Fibroblast of lung (primary cell): ENCODE data around the gene ALDH1L1. TPM values are rescaled to one million over a fixed set of nuclear protein-coding genes. Genes with fewer than 3 reads are reported as not detected.

ENCODE experiments used
- DNase-seq, 2 donors: peaks; one replicate each; pipeline versions ENCODE4 v3.0.0 to v3.0.0-alpha.2; 2010; ENCODE audit warnings: low read depth in 2 of 2
- H2AFZ ChIP-seq: 2 replicates; pipeline ENCODE4 v1.5.1; 2012; ENCODE audit warnings: low read length, control low read depth, inconsistent platforms
- H3K27ac ChIP-seq: 2 replicates; pipeline ENCODE4 v1.5.1; 2011; ENCODE audit warnings: low read length, control low read depth; ENCODE audit not compliant: insufficient read depth
- H3K27me3 ChIP-seq: 2 replicates; pipeline ENCODE4 v1.5.1; 2011; ENCODE audit warnings: mild to moderate bottlenecking, low read length; ENCODE audit not compliant: control insufficient read depth, insufficient read depth
- H3K36me3 ChIP-seq: 2 replicates; pipeline ENCODE4 v1.5.1; 2011; ENCODE audit warnings: low read length; ENCODE audit not compliant: control insufficient read depth, insufficient read depth
- H3K4me1 ChIP-seq: 2 replicates; pipeline ENCODE4 v1.5.1; 2011; ENCODE audit warnings: low read length; ENCODE audit not compliant: control insufficient read depth, insufficient read depth; ENCODE audit errors: extremely low read depth
- H3K4me2 ChIP-seq: 2 replicates; pipeline ENCODE4 v1.5.1; 2011; ENCODE audit warnings: low read length, control low read depth; ENCODE audit not compliant: insufficient read depth; ENCODE audit errors: extremely low read depth
- H3K4me3 ChIP-seq, 4 experiments: fragments of 200-600 bp in 1 of 4; sonication (generic) in 1 of 4; replicated peaks in 1 of 4; 2 replicates each; pipeline ENCODE4 v1.5.1; 2011 to 2016; ENCODE audit warnings: low read length in 4 of 4, low read depth in 3 of 4, mild to moderate bottlenecking in 3 of 4, control low read depth in 2 of 4, inconsistent platforms in 1 of 4, mixed read lengths in 1 of 4; ENCODE audit not compliant: insufficient read depth in 1 of 4; ENCODE audit errors: control extremely low read depth in 1 of 4
- H3K79me2 ChIP-seq: 2 replicates; pipeline ENCODE4 v1.5.1; 2012; ENCODE audit warnings: mild to moderate bottlenecking, low read length, inconsistent platforms; ENCODE audit not compliant: control insufficient read depth, insufficient read depth
- H3K9ac ChIP-seq: 2 replicates; pipeline ENCODE4 v1.5.1; 2011; ENCODE audit warnings: mild to moderate bottlenecking, low read length, control low read depth; ENCODE audit not compliant: insufficient read depth
- H3K9me3 ChIP-seq: 2 replicates; pipeline ENCODE4 v1.5.1; 2012; ENCODE audit warnings: low read depth, low read length; ENCODE audit not compliant: control insufficient read depth, insufficient read depth
- H4K20me1 ChIP-seq: 2 replicates; pipeline ENCODE4 v1.5.1; 2011; ENCODE audit warnings: low read length; ENCODE audit not compliant: control insufficient read depth, insufficient read depth; ENCODE audit errors: extremely low read depth
- EZH2 ChIP-seq: IDR thresholded peaks from 2 replicates; pipeline ENCODE4 v1.5.1; 2012; ENCODE audit warnings: low read length, control low read depth, mild to moderate bottlenecking; ENCODE audit errors: missing control alignments
- polyA plus RNA-seq, 2 donors: library from polyadenylated mRNA; depleted of rRNA in 1 of 2; stranded (reverse) in 1 of 2; unstranded in 1 of 2; fragments of >200 nt; gene quantifications; 2 replicates each; pipeline ENCODE4 v1.2.1, GENCODE V29; 2011 to 2012; ENCODE audit warnings: missing spikeins in 1 of 2
- total RNA-seq: library from RNA; depleted of rRNA; stranded (reverse); fragments of >200 nt; gene quantifications from 2 replicates; pipeline ENCODE4 v1.2.1, GENCODE V29; 2014
- TF ChIP-seq, protein P1 (sequence below), 2 donors: IDR thresholded peaks in 1 of 2; conservative IDR thresholded peaks in 1 of 2; 1 replicate in 1 of 2; 2 replicates in 1 of 2; pipeline ENCODE4 v1.5.1; 2011 to 2012; ENCODE audit warnings: low read length in 2 of 2, control low read depth in 1 of 2, inconsistent platforms in 1 of 2, low read depth in 1 of 2, mild to moderate bottlenecking in 1 of 2

ALDH1L1 gene
- total and polyA plus RNA-seq, 2 donors (not counting 1 experiment from before 2014, with no cell fraction given) = not detected

DNA sequence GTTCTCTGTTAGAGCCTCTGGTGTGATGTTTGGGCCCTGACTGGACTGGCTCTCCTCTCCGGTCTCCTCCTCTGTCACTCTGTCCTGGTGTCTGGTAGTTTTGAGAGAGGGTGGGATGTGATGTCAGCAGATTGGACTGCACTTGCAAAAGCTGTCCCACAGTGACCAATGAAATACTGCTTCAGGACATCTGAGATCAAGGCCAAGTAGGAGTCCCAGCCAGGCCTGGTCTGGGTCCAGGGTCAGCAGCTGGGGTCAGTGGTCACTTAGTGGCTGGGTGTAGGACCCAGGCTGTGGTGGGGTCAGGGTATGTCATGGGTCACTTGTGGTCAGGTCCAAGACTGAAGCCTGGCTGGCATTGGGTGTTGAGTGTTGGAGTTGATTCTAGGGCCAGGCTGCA is 20.9 kb downstream of the ALDH1L1 start:
- H3K79me2 ChIP-seq = no peaks in the 10 kb centered on the region
- no peak overlapping the region for H3K9ac ChIP-seq
- no peak for TF ChIP-seq EZH2
- TF ChIP-seq, protein P1, sequence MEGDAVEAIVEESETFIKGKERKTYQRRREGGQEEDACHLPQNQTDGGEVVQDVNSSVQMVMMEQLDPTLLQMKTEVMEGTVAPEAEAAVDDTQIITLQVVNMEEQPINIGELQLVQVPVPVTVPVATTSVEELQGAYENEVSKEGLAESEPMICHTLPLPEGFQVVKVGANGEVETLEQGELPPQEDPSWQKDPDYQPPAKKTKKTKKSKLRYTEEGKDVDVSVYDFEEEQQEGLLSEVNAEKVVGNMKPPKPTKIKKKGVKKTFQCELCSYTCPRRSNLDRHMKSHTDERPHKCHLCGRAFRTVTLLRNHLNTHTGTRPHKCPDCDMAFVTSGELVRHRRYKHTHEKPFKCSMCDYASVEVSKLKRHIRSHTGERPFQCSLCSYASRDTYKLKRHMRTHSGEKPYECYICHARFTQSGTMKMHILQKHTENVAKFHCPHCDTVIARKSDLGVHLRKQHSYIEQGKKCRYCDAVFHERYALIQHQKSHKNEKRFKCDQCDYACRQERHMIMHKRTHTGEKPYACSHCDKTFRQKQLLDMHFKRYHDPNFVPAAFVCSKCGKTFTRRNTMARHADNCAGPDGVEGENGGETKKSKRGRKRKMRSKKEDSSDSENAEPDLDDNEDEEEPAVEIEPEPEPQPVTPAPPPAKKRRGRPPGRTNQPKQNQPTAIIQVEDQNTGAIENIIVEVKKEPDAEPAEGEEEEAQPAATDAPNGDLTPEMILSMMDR (conservative IDR thresholded peaks at IDR 0.05 in 1 of 2, IDR thresholded peaks at IDR 0.05 in 1 of 2; ENCODE audit: low read depth in 1 of 2, low read length in 2 of 2) = no peak
- H3K9me3 ChIP-seq = no peaks in the 10 kb centered on the region
- no peak overlapping the region for H3K4me3 ChIP-seq
- H3K27me3 ChIP-seq = peaks cover 2% of the 10 kb centered on the region
- H3K4me1 ChIP-seq = no peaks in the 10 kb centered on the region
- no peak overlapping the region for H3K27ac ChIP-seq
- no peak overlapping the region for H3K4me2 ChIP-seq
- no peaks in the 10 kb centered on the region for H3K36me3 ChIP-seq
- no peak for DNase-seq
- no peak overlapping the region for H2AFZ ChIP-seq
- no peaks in the 10 kb centered on the region for H4K20me1 ChIP-seq

DNA sequence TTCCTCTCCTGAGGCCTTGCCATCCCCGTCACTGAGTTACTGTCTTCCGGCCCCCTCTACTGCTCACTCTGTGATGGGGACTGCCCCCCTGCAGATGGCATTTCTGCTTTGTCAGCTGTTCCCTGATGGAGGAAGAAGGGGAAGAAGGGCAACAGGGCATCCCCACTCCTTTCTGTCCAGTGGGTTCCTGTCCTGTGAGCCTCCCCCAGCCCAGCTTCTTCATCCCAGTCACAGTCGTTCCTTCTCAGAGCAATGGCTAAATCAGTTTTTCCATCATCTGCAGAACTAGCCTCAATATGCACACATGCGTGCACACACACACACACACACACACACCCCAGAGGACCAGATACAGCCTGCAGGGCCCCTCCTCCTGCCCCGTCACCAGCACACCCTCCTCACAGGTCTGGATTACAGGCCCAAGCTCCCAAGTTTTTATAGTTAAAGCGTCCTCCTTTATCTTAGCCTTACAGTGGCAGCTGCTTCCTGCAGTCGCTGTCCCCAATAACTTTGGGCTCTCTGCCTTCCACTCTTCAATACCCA is 21.4 kb downstream of the ALDH1L1 start:
- no peaks in the 10 kb centered on the region for H3K36me3 ChIP-seq
- no peak for TF ChIP-seq EZH2
- TF ChIP-seq, protein P1 (conservative IDR thresholded peaks at IDR 0.05 in 1 of 2, IDR thresholded peaks at IDR 0.05 in 1 of 2; ENCODE audit: low read depth in 1 of 2, low read length in 2 of 2) = no peak
- H4K20me1 ChIP-seq = no peaks in the 10 kb centered on the region
- H3K79me2 ChIP-seq = no peaks in the 10 kb centered on the region
- H3K9me3 ChIP-seq = no peaks in the 10 kb centered on the region
- H3K4me2 ChIP-seq = no peak overlapping the region
- peaks cover 2% of the 10 kb centered on the region for H3K27me3 ChIP-seq
- no peak overlapping the region for H3K4me3 ChIP-seq
- no peaks in the 10 kb centered on the region for H3K4me1 ChIP-seq
- no peak overlapping the region for H2AFZ ChIP-seq
- no peak overlapping the region for H3K9ac ChIP-seq
- H3K27ac ChIP-seq = no peak overlapping the region
- no peak for DNase-seq

DNA sequence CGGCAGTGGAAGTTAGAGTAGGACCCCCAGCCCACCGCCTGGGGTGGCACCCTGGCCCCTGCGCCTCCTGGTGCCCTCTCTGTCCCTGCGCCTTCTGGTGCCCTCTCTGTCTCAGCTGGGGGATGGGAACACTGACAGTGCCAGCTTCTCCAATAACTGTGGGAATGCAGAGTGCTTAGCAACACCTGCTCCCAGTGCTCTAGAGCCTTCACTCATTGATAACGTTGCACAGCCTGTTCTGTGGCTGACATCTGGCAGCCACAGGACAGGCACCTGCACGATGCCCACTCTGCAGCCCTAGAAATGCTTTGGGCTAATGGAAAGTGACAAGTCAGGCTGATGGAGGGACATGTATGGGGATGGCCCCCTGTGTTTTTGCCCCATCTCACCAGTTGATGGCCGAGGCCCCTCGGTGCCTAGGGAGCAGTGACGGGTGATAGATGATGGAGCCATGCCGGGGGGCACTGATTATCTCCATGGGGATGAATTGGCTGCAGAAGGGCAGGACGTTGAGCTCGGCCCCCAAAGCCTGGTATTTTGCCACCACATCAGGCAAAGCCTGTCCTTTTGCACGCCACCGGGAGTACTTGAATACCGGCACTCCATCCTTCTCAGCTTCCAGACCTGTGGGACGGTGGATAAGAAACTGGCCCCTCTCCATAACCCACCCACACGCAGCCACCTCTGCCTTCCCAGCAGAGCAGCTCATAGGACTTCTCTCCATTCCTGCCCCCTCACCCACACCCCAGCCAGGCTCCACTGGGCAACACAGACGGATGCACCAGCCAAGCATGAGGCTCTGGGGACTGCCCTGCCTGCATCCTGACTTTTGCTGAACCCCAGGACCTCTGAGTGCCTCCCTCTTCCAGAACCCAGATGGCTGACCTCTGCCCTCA is 22.1 kb downstream of the ALDH1L1 start:
- DNase-seq = no peak
- H4K20me1 ChIP-seq = no peaks in the 10 kb centered on the region
- no peak overlapping the region for H3K4me2 ChIP-seq
- H3K27ac ChIP-seq = no peak overlapping the region
- H3K27me3 ChIP-seq = peaks cover 2% of the 10 kb centered on the region
- H3K36me3 ChIP-seq = no peaks in the 10 kb centered on the region
- H3K9ac ChIP-seq = no peak overlapping the region
- TF ChIP-seq EZH2 = no peak
- TF ChIP-seq, protein P1 (conservative IDR thresholded peaks at IDR 0.05 in 1 of 2, IDR thresholded peaks at IDR 0.05 in 1 of 2; ENCODE audit: low read depth in 1 of 2, low read length in 2 of 2) = no peak
- H3K9me3 ChIP-seq = no peaks in the 10 kb centered on the region
- no peaks in the 10 kb centered on the region for H3K79me2 ChIP-seq
- H3K4me3 ChIP-seq = no peak overlapping the region
- H2AFZ ChIP-seq = no peak overlapping the region
- H3K4me1 ChIP-seq = no peaks in the 10 kb centered on the region
